Measurements from ENCODE around the gene SYVN1. TPM values are rescaled to one million over a fixed set of nuclear protein-coding genes. Genes with fewer than 3 reads are reported as not detected.
A peak's percentile ranks its signal among the peaks of the same experiment; 100 is the strongest.

Gene SYVN1
- total RNA-seq, result 11.1 TPM

DNA sequence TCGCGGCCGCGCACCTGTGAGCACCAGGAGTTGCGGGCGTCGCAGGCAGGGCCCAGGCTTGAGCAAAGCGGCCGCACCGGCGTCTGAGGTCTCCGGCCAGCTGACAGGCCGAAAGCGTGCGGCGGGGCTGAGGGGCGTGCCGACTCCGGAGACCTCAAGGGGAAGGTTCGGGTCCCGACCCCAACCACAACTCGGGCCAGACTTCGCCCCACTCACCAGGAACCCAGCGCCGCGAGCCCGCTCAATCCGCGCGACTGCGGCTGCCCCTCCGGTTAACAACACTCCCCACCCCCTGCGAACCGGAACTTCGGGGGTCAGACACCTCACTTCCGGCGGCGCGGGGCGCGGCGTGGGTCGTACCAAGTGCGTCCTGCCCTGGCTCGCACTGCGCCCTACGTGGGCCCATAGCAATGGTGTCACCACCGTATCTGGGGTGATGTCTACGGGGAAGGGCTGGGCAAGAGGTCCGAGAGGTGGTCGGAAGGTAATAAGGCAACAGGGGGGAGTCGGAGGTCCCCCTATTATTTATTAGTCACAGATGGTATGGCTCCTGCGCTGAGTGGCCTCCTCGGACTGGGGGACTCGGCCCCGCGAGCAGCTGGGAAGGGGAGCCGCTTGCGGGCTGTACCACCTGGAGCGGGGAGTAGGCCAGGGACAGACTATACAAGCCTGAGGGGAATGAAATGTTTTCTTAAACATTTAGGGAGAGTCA is at the start of gene SYVN1:
Gene SYVN1, minus strand, starts transcription at position 280 of the 712 bp plus-strand sequence. CDS start 918 bp downstream, outside the sequence.

DNA sequence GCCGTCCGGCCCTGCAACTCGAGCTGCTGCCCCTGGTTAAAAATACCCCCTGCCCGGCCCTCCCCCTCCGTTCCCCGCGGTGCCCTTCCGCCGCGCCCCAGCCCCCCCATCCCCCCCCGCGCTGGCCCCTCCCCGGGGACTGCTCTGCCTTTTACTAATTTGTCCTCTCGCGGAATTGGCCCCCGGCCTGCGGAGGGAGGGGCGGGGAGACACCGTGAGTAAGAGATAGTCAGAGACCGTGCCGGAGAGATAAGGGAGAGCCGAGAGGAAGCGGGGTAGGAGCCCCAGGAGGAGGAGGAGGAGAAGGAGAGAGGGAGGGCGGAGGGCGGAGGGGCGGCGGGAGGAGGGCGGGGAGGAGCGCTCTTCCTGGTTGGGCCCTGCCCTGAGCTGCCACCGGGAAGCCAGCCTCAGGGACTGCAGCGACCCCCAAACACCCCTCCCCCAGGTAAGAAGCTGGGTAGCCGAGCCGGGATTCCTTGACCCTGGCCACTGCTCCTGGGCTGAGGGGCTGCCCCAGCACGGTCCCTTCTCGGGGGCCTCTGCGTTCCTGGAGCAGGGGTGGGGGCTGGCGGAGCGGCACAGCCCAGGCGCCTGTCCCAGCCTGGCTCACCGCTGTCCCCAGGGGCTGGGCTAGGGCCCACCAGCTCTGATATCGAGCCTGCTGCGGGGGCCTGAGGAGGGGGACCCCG is 47.4 kb upstream of the SYVN1 start, which contains the start of gene CAPN1:
Gene CAPN1, plus strand, starts transcription at position 360 of the 689 bp plus-strand sequence. CDS start 774 bp downstream, outside the sequence.

GRCh38 chr11:65170058-65170534 is 35.8 kb upstream of the SYVN1 start, which contains the start of gene SPDYC:
Gene SPDYC (plus strand): TSS chr11:65170233. CDS start chr11:65171358, 1,125 bp downstream.

GRCh38 chr11:65121865-65122696 is 12.2 kb downstream of the SYVN1 start, which contains the start of the genes FAU and MRPL49:
Gene FAU (minus strand): TSS chr11:65122134. CDS start chr11:65121813, 321 bp downstream.
Gene MRPL49 (plus strand): TSS chr11:65122321. CDS start chr11:65122347, 26 bp downstream.

GRCh38 chr11:65117206-65118096 is 16.9 kb downstream of the SYVN1 start, which contains the start of gene ZNHIT2:
Gene ZNHIT2 (minus strand): TSS chr11:65117701. CDS start chr11:65117653, 48 bp downstream.

GRCh38 chr11:65111744-65112545 is 22.4 kb downstream of the SYVN1 start, which contains the start of gene TM7SF2:
Gene TM7SF2 (plus strand): TSS chr11:65111872. CDS start chr11:65112016, 144 bp downstream.

DNA sequence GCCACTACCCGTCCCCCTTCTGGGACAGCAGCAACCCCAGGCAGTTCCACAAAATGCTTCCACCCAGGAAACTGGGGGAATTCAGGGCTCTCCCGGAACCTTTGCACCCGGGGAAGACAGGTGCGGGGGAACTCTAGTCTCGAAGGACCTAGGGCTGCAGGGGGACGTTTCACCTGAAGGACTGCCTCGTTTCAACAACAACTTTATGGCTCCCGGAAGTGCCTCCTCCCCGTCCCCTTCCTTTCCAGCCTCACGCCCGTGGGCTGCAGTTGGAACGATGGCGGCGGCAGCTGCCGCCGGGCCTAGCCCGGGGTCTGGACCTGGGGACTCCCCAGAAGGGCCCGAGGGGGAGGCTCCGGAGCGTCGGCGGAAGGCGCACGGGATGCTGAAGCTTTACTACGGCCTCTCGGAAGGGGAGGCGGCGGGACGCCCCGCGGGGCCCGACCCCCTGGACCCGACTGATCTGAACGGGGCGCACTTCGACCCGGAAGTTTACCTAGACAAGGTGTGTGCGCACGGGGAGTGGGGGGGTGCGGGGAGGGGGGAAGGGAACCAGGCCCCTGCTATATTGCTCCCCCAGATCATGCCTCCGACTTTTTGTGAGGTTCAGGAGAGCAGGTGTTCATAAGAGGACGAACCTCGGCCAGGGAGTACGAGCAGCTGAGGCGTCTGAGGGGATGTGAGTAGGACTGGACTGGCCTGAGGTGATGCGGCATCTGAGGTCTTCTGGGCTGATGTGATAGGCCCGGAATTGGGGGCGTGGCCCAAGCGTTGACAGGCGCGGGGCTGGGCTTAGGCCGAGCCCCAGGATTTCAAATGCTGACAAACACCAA is 38.1 kb downstream of the SYVN1 start, which contains the start of gene VPS51:
Gene VPS51, plus strand, starts transcription at position 241 of the 833 bp plus-strand sequence. Its CDS starts 37 bp downstream, at position 278.

GRCh38 chr11:65083834-65084597 is 50.3 kb downstream of the SYVN1 start, which contains the start of the genes CDCA5 and ZFPL1:
Gene CDCA5 (minus strand): TSS chr11:65084040. CDS start chr11:65083978, 62 bp downstream.
Gene ZFPL1 (plus strand): TSS chr11:65084222. CDS start chr11:65084699, 477 bp downstream.

Small RNA genes lying within 50 kb of the gene (small RNA-seq; reads per million reads assigned to genes)
- not detected for gene HIGD1AP10
- gene PDCL2P2, result not detected
- gene RNU2-23P, result 6.1 reads per million, percentile 92 among the genes with 10 or more reads in this experiment

Other genes starting within 250 kb of the SYVN1 start
- 9.9 TPM for gene ATG2A, start 217.3 kb downstream of the SYVN1 start, total RNA-seq
- gene PPP2R5B, start 209.8 kb downstream of the SYVN1 start, total RNA-seq, result 39.7 TPM
- gene GPHA2, start 198.6 kb downstream of the SYVN1 start, total RNA-seq, result not detected
- not detected for gene MAJIN, start 162.4 kb downstream of the SYVN1 start, total RNA-seq
- not detected for gene BATF2, start 137.5 kb downstream of the SYVN1 start, total RNA-seq
- 73.4 TPM for gene ARL2, start 120.4 kb downstream of the SYVN1 start, total RNA-seq
- 16.4 TPM for gene SNX15, start 107.1 kb downstream of the SYVN1 start, total RNA-seq
- gene SAC3D1, start 93.3 kb downstream of the SYVN1 start, total RNA-seq, result 6.9 TPM
- 4.2 TPM for gene NAALADL1, start 76.0 kb downstream of the SYVN1 start, total RNA-seq
- 2.3 TPM for gene CDCA5, start 50.5 kb downstream of the SYVN1 start, total RNA-seq
- 15.7 TPM for gene ZFPL1, start 50.3 kb downstream of the SYVN1 start, total RNA-seq
- gene VPS51, start 38.3 kb downstream of the SYVN1 start, total RNA-seq, result 125 TPM
- gene TM7SF2, start 22.6 kb downstream of the SYVN1 start, total RNA-seq, result 81.4 TPM
- 6.9 TPM for gene ZNHIT2, start 16.8 kb downstream of the SYVN1 start, total RNA-seq
- 229 TPM for gene FAU, start 12.4 kb downstream of the SYVN1 start, total RNA-seq
- 39.7 TPM for gene MRPL49, start 12.2 kb downstream of the SYVN1 start, total RNA-seq
- not detected for gene SPDYC, start 35.7 kb upstream of the SYVN1 start, total RNA-seq
- gene CAPN1, start 47.4 kb upstream of the SYVN1 start, total RNA-seq, result 64.6 TPM
- 1.8 TPM for gene POLA2, start 127.4 kb upstream of the SYVN1 start, total RNA-seq
- 8.1 TPM for gene CDC42EP2, start 180.3 kb upstream of the SYVN1 start, total RNA-seq
- gene DPF2, start 199.3 kb upstream of the SYVN1 start, total RNA-seq, result 31.4 TPM
- gene TIGD3, start 220.2 kb upstream of the SYVN1 start, total RNA-seq, result 3.2 TPM
- gene SLC25A45, start 248.1 kb upstream of the SYVN1 start, total RNA-seq, result 0.92 TPM